Mesendoderm (in vitro differentiated cells): ENCODE results near the gene DIPK2B. TPM values are rescaled to one million over a fixed set of nuclear protein-coding genes. Genes with fewer than 3 reads are reported as not detected.

ENCODE experiments used
- DNase-seq: peaks from one replicate; pipeline ENCODE4 v3.0.0; 2013
- H2AK5ac ChIP-seq: 2 replicates; pipeline ENCODE4 v1.6.1; 2013; ENCODE audit warnings: low read length, inconsistent platforms
- H2BK120ac ChIP-seq: 2 replicates; pipeline ENCODE4 v1.6.1; 2013; ENCODE audit warnings: low read depth, mild to moderate bottlenecking, low read length, moderate library complexity, mixed read lengths
- H2BK15ac ChIP-seq: replicated peaks from 2 replicates; pipeline ENCODE4 v1.6.1; 2013; ENCODE audit warnings: low read depth, mild to moderate bottlenecking, moderate library complexity
- H2BK5ac ChIP-seq: 2 replicates; pipeline ENCODE4 v1.6.1; 2013; ENCODE audit warnings: low read length, inconsistent platforms
- H3K18ac ChIP-seq: 2 replicates; pipeline ENCODE4 v1.6.1; 2013; ENCODE audit warnings: mild to moderate bottlenecking, low read length, mixed read lengths
- H3K23ac ChIP-seq: one replicate; pipeline ENCODE4 v1.6.1; 2013; ENCODE audit warnings: low read length
- H3K27ac ChIP-seq: 2 replicates; pipeline ENCODE4 v1.5.1; 2013; ENCODE audit warnings: low read depth, mild to moderate bottlenecking, inconsistent platforms, low read length, moderate library complexity
- H3K27me3 ChIP-seq: 2 replicates; pipeline ENCODE4 v1.6.1; 2013; ENCODE audit warnings: low read length, control low read depth, mild to moderate bottlenecking, inconsistent platforms; ENCODE audit not compliant: insufficient read depth, poor library complexity
- H3K36me3 ChIP-seq: 2 replicates; pipeline ENCODE4 v1.6.1; 2013; ENCODE audit warnings: low read length, inconsistent platforms; ENCODE audit not compliant: control insufficient read depth, insufficient read depth
- H3K4ac ChIP-seq: one replicate; pipeline ENCODE4 v1.6.1; 2013; ENCODE audit warnings: low read depth, mild to moderate bottlenecking, low read length, moderate library complexity
- H3K4me1 ChIP-seq: 2 replicates; pipeline ENCODE4 v1.6.1; 2013; ENCODE audit warnings: low read depth, low read length, inconsistent platforms; ENCODE audit not compliant: control insufficient read depth
- H3K4me2 ChIP-seq: 2 replicates; pipeline ENCODE4 v1.6.1; 2013; ENCODE audit warnings: low read length
- H3K4me3 ChIP-seq: 2 replicates; pipeline ENCODE4 v1.5.1; 2013; ENCODE audit warnings: mild to moderate bottlenecking, low read length
- H3K56ac ChIP-seq: one replicate; pipeline ENCODE4 v1.6.1; 2013; ENCODE audit warnings: low read length
- H3K79me1 ChIP-seq: 2 replicates; pipeline ENCODE4 v1.6.1; 2013; ENCODE audit warnings: low read length, inconsistent platforms
- H3K79me2 ChIP-seq: 2 replicates; pipeline ENCODE4 v1.6.1; 2013; ENCODE audit warnings: mild to moderate bottlenecking, low read length; ENCODE audit not compliant: control insufficient read depth, insufficient read depth
- H3K9ac ChIP-seq: 2 replicates; pipeline ENCODE4 v1.6.1; 2013; ENCODE audit warnings: low read length, inconsistent platforms
- H4K5ac ChIP-seq: one replicate; pipeline ENCODE4 v1.6.1; 2013; ENCODE audit warnings: low read length
- H4K8ac ChIP-seq: one replicate; pipeline ENCODE4 v1.6.1; 2013; ENCODE audit warnings: low read depth, mild to moderate bottlenecking, control low read depth, low read length, moderate library complexity
- WGBS: extraction: QIAGEN DNeasy Blood & Tissue Kit; methylation state at CpG from one replicate; pipeline ENCODE4 v1.1.7; 2013; ENCODE audit warnings: low lambda C conversion rate, missing lambda C conversion rate; ENCODE audit not compliant: insufficient coverage; ENCODE audit errors: extremely low coverage; 5-methylcytosine and 5-hydroxymethylcytosine counted together
- polyA plus RNA-seq, 2 experiments: library from polyadenylated mRNA; stranded (reverse); fragments of 200-250 nt; gene quantifications; one replicate each; pipeline ENCODE4 v1.2.3, GENCODE V29; 2013

DIPK2B gene
- not detected for polyA plus RNA-seq (2013, experiment 1 of 2)
- not detected for polyA plus RNA-seq (2013, experiment 2 of 2)

GRCh38 chrX:45200741-45201234, at the start of gene DIPK2B:
DIPK2B (minus strand) TSS chrX:45200876; CDS start chrX:45200826, 50 bp downstream.
- Histone ChIP-seq H4K8ac (no peak within 1 kb of the TSS), H2BK120ac (no peak within 1 kb of the TSS), H3K4me3 (no peak within 1 kb of the TSS), H2AK5ac (no peak within 1 kb of the TSS), H3K4ac (no peak within 1 kb of the TSS), H3K4me2 (no peak within 1 kb of the TSS), H3K27ac (no peak within 1 kb of the TSS), H2BK5ac (no peak within 1 kb of the TSS), H3K27me3 (no peaks in the 10 kb centered on the region), H3K79me2 (no peaks in the 10 kb centered on the region), H3K56ac (no peak within 1 kb of the TSS), H3K79me1 (no peaks in the 10 kb centered on the region), H3K18ac (no peak within 1 kb of the TSS), H3K4me1 (no peaks in the 10 kb centered on the region), H3K36me3 (no peaks in the 10 kb centered on the region), H3K23ac (no peak within 1 kb of the TSS), H3K9ac (no peak within 1 kb of the TSS), H4K5ac (no peak within 1 kb of the TSS), H2BK15ac (no peak within 1 kb of the TSS)
- WGBS: no CpG with 5 or more reads among the region's 9 CpGs
- DNase-seq: no peak

- H3K79me2 ChIP-seq: no peaks in the 10 kb centered on the region
- no peaks in the 10 kb centered on the region for H3K79me1 ChIP-seq
- no peak overlapping the region for H2BK5ac ChIP-seq
- H3K4me1 ChIP-seq: no peaks in the 10 kb centered on the region
- H3K4me2 ChIP-seq: no peak overlapping the region
- no peak overlapping the region for H3K4me3 ChIP-seq
- H2AK5ac ChIP-seq: no peak overlapping the region
- no CpG with 5 or more reads among the region's 4 CpGs for WGBS
- no peak overlapping the region for H3K9ac ChIP-seq
- H3K27ac ChIP-seq: no peak overlapping the region
- DNase-seq: no peak
- H4K8ac ChIP-seq: no peak overlapping the region
- no peak overlapping the region for H3K56ac ChIP-seq
- H3K18ac ChIP-seq: no peak overlapping the region
- no peak overlapping the region for H3K23ac ChIP-seq
- H3K27me3 ChIP-seq: no peaks in the 10 kb centered on the region
- H3K4ac ChIP-seq: no peak overlapping the region
- no peak overlapping the region for H2BK120ac ChIP-seq
- no peak overlapping the region for H2BK15ac ChIP-seq
- no peaks in the 10 kb centered on the region for H3K36me3 ChIP-seq
- H4K5ac ChIP-seq: no peak overlapping the region
Observed at GRCh38 chrX:45240301-45240700, 39.6 kb upstream of the DIPK2B start.

- H3K27me3 ChIP-seq: no peaks in the 10 kb centered on the region
- H2BK15ac ChIP-seq: no peak overlapping the region
- no peak overlapping the region for H3K4me3 ChIP-seq
- WGBS: no CpG with 5 or more reads among the region's 1 CpG
- no peak overlapping the region for H2BK120ac ChIP-seq
- H3K18ac ChIP-seq: no peak overlapping the region
- no peak overlapping the region for H3K27ac ChIP-seq
- H3K56ac ChIP-seq: no peak overlapping the region
- no peak overlapping the region for H2AK5ac ChIP-seq
- no peak overlapping the region for H3K23ac ChIP-seq
- no peak for DNase-seq
- H3K9ac ChIP-seq: no peak overlapping the region
- no peaks in the 10 kb centered on the region for H3K79me1 ChIP-seq
- H3K4me1 ChIP-seq: no peaks in the 10 kb centered on the region
- H4K8ac ChIP-seq: no peak overlapping the region
- no peak overlapping the region for H3K4ac ChIP-seq
- no peaks in the 10 kb centered on the region for H3K79me2 ChIP-seq
- no peak overlapping the region for H2BK5ac ChIP-seq
- no peaks in the 10 kb centered on the region for H3K36me3 ChIP-seq
- no peak overlapping the region for H3K4me2 ChIP-seq
- no peak overlapping the region for H4K5ac ChIP-seq
Observed at GRCh38 chrX:45238489-45238888, 37.8 kb upstream of the DIPK2B start.

- no peak overlapping the region for H2AK5ac ChIP-seq
- H3K27me3 ChIP-seq: no peaks in the 10 kb centered on the region
- H2BK5ac ChIP-seq: no peak overlapping the region
- no peak overlapping the region for H3K27ac ChIP-seq
- H3K36me3 ChIP-seq: no peaks in the 10 kb centered on the region
- no peaks in the 10 kb centered on the region for H3K79me2 ChIP-seq
- H4K5ac ChIP-seq: no peak overlapping the region
- H2BK15ac ChIP-seq: no peak overlapping the region
- no peaks in the 10 kb centered on the region for H3K79me1 ChIP-seq
- H3K56ac ChIP-seq: no peak overlapping the region
- H4K8ac ChIP-seq: no peak overlapping the region
- no peak overlapping the region for H3K4ac ChIP-seq
- H3K4me3 ChIP-seq: no peak overlapping the region
- H3K4me2 ChIP-seq: no peak overlapping the region
- no CpG with 5 or more reads among the region's 2 CpGs for WGBS
- H3K4me1 ChIP-seq: no peaks in the 10 kb centered on the region
- H2BK120ac ChIP-seq: no peak overlapping the region
- no peak overlapping the region for H3K18ac ChIP-seq
- no peak overlapping the region for H3K9ac ChIP-seq
- no peak for DNase-seq
- H3K23ac ChIP-seq: no peak overlapping the region
Observed at GRCh38 chrX:45233531-45233930, 32.9 kb upstream of the DIPK2B start.

- Histone ChIP-seq H3K23ac (no peak overlapping the region), H3K9ac (no peak overlapping the region), H3K27me3 (no peaks in the 10 kb centered on the region), H4K5ac (no peak overlapping the region), H2AK5ac (no peak overlapping the region), H3K4ac (no peak overlapping the region), H3K79me1 (no peaks in the 10 kb centered on the region), H3K27ac (no peak overlapping the region), H3K56ac (no peak overlapping the region), H3K79me2 (no peaks in the 10 kb centered on the region), H3K4me3 (no peak overlapping the region), H4K8ac (no peak overlapping the region), H3K18ac (no peak overlapping the region), H3K36me3 (no peaks in the 10 kb centered on the region), H2BK120ac (no peak overlapping the region), H2BK5ac (no peak overlapping the region), H3K4me2 (no peak overlapping the region), H3K4me1 (no peaks in the 10 kb centered on the region), H2BK15ac (no peak overlapping the region)
- no CpG with 5 or more reads among the region's 3 CpGs for WGBS
- DNase-seq: no peak
Observed at GRCh38 chrX:45232139-45232538, 31.5 kb upstream of the DIPK2B start.

- H3K23ac ChIP-seq: no peak overlapping the region
- H3K56ac ChIP-seq: no peak overlapping the region
- no peak overlapping the region for H3K27ac ChIP-seq
- H2BK120ac ChIP-seq: no peak overlapping the region
- no peak overlapping the region for H2BK15ac ChIP-seq
- no peak overlapping the region for H3K4me2 ChIP-seq
- H3K9ac ChIP-seq: no peak overlapping the region
- DNase-seq: no peak
- no peaks in the 10 kb centered on the region for H3K79me2 ChIP-seq
- H4K8ac ChIP-seq: no peak overlapping the region
- no peak overlapping the region for H2AK5ac ChIP-seq
- H3K18ac ChIP-seq: no peak overlapping the region
- no CpG with 5 or more reads among the region's 1 CpG for WGBS
- H3K36me3 ChIP-seq: no peaks in the 10 kb centered on the region
- H3K79me1 ChIP-seq: no peaks in the 10 kb centered on the region
- H3K4ac ChIP-seq: no peak overlapping the region
- no peaks in the 10 kb centered on the region for H3K4me1 ChIP-seq
- no peak overlapping the region for H3K4me3 ChIP-seq
- H3K27me3 ChIP-seq: no peaks in the 10 kb centered on the region
- no peak overlapping the region for H4K5ac ChIP-seq
- no peak overlapping the region for H2BK5ac ChIP-seq
Observed at GRCh38 chrX:45230410-45230809, 29.7 kb upstream of the DIPK2B start.
